Measurements from ENCODE around the gene ZNF286A.
A peak's percentile ranks its signal among the peaks of the same experiment; 100 is the strongest.
"Not testable (repeated sequence)": the region's sequence is repeated elsewhere in the genome, so short reads cannot be mapped to it uniquely, and the experiment has no call there.

ZNF286A gene

GRCh38 chr17:15698967-15699366 is 585 bp upstream of the ZNF286A start:
- peak overlapping the region; percentile 75 for H3K4me3 ChIP-seq (ENCODE audit: low read depth, low read length)
- H3K36me3 ChIP-seq (ENCODE audit: control insufficient read depth, insufficient read depth, low read length), result peaks cover 19% of the 10 kb centered on the region
- H3K27ac ChIP-seq (ENCODE audit: low read depth, low read length); H3K27me3 ChIP-seq (ENCODE audit: control insufficient read depth, insufficient read depth, low read length); H3K9me3 ChIP-seq (ENCODE audit: control insufficient read depth, insufficient read depth, low read length); H3K4me1 ChIP-seq (ENCODE audit: control insufficient read depth, insufficient read depth, low read length): not testable (repeated sequence)
- peak overlapping the region; percentile 35; the same call in 1 of the 2 replicates for H3K9ac ChIP-seq (ENCODE audit: low read depth, low read length)

- H3K27ac ChIP-seq (ENCODE audit: low read depth, low read length), result not testable (repeated sequence)
Observed at GRCh38 chr17:15699937-15700336, 385 bp downstream of the ZNF286A start.

DNA sequence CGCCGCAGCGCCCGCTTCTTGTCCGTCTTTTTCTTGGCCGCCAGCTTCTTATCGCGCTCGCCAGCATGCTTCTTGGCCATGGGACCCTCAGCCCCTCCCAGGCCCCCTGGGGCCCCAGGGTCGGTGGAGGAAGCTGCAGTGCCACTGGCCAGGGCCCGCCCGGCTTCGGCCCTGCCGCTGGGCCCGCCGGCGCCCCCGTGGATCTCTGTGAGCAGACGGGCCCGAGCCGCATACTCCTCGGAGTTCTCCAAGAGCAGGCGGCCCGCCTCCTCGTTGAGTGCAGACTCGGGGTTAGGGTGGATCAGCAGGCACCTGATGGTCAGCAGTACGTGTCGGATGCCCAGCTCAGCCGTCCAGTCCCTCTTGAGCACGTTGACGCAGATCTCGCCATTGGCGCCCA is 4.7 kb downstream of the ZNF286A start:
- not testable (repeated sequence) for H3K27me3 ChIP-seq (ENCODE audit: control insufficient read depth, insufficient read depth, low read length); H3K27ac ChIP-seq (ENCODE audit: low read depth, low read length); H3K4me3 ChIP-seq (ENCODE audit: low read depth, low read length); H3K4me1 ChIP-seq (ENCODE audit: control insufficient read depth, insufficient read depth, low read length); H3K9ac ChIP-seq (ENCODE audit: low read depth, low read length)
- peaks cover 60% of the 10 kb centered on the region for H3K36me3 ChIP-seq (ENCODE audit: control insufficient read depth, insufficient read depth, low read length)
- peaks cover 36% of the 10 kb centered on the region for H3K9me3 ChIP-seq (ENCODE audit: control insufficient read depth, insufficient read depth, low read length)

More at GRCh38 chr17:15699937-15700336, 385 bp downstream of the ZNF286A start:
- H3K36me3 ChIP-seq (ENCODE audit: control insufficient read depth, insufficient read depth, low read length), result peaks cover 21% of the 10 kb centered on the region
- peak overlapping the region; percentile 75 for H3K4me3 ChIP-seq (ENCODE audit: low read depth, low read length)
- not testable (repeated sequence) for H3K4me1 ChIP-seq (ENCODE audit: control insufficient read depth, insufficient read depth, low read length); H3K27me3 ChIP-seq (ENCODE audit: control insufficient read depth, insufficient read depth, low read length); H3K9me3 ChIP-seq (ENCODE audit: control insufficient read depth, insufficient read depth, low read length)
- H3K9ac ChIP-seq (ENCODE audit: low read depth, low read length), result peak overlapping the region; percentile 69

- not testable (repeated sequence) for H3K4me1 ChIP-seq (ENCODE audit: control insufficient read depth, insufficient read depth, low read length); H3K27me3 ChIP-seq (ENCODE audit: control insufficient read depth, insufficient read depth, low read length); H3K4me3 ChIP-seq (ENCODE audit: low read depth, low read length); H3K9ac ChIP-seq (ENCODE audit: low read depth, low read length); H3K27ac ChIP-seq (ENCODE audit: low read depth, low read length)
- peaks cover 36% of the 10 kb centered on the region for H3K9me3 ChIP-seq (ENCODE audit: control insufficient read depth, insufficient read depth, low read length)
- H3K36me3 ChIP-seq (ENCODE audit: control insufficient read depth, insufficient read depth, low read length), result peaks cover 60% of the 10 kb centered on the region
Observed at GRCh38 chr17:15704813-15705212, 5.3 kb downstream of the ZNF286A start.

DNA sequence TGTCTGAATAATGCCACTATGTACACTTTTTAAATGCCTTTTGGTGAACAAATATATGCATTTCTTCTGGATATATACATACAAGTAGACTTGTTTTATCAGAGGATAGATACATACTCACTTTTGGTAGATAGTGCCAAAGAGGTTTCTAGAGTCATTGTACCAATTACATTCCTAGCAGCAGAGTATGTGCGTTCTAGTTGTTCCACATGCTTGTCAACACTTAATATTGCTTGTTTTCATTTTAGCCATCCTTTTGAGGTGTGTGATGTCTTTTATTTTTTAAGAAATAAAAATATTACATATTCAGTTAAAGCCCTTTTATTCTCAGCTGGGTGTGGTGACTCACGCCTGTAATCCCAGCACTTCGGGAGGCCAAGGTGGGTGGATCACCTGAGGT is 9.3 kb downstream of the ZNF286A start:
- Histone ChIP-seq H3K36me3 (ENCODE audit: control insufficient read depth, insufficient read depth, low read length) (peaks cover 69% of the 10 kb centered on the region), H3K9me3 (ENCODE audit: control insufficient read depth, insufficient read depth, low read length) (peaks cover 56% of the 10 kb centered on the region)
- H3K9ac ChIP-seq (ENCODE audit: low read depth, low read length); H3K27me3 ChIP-seq (ENCODE audit: control insufficient read depth, insufficient read depth, low read length); H3K4me3 ChIP-seq (ENCODE audit: low read depth, low read length); H3K4me1 ChIP-seq (ENCODE audit: control insufficient read depth, insufficient read depth, low read length); H3K27ac ChIP-seq (ENCODE audit: low read depth, low read length): not testable (repeated sequence)

DNA sequence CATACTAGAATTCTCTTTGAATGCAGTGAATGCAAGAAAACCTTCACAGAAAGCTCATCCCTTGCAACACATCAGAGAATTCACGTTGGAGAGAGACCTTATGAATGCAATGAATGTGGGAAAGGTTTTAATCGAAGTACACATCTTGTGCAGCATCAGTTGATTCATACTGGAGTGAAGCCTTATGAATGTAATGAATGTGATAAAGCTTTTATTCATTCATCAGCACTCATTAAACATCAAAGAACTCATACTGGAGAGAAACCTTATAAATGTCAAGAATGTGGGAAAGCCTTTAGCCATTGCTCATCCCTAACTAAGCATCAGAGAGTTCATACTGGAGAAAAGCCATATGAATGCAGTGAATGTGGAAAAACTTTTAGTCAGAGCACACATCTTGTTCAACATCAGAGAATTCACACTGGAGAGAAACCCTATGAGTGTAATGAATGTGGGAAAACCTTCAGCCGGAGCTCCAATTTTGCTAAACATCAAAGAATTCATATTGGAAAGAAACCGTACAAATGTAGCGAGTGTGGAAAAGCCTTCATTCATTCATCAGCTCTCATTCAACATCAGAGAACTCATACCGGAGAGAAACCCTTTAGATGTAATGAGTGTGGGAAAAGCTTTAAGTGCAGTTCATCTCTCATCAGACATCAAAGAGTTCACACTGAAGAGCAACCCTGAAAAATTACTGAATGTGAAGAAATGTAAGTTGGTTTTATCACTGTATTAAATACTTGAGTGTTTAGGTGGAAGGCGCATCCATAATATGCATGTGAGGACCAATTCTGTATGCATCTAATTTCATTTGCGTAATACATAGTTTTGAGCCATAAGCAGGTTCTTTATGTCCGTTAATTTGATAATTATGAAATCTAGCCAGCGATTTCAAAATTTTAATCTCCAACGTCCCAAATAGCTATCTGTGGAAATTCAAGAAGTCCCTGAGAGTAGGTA is 17.3 kb downstream of the ZNF286A start:
- H3K27me3 ChIP-seq (ENCODE audit: control insufficient read depth, insufficient read depth, low read length); H3K4me3 ChIP-seq (ENCODE audit: low read depth, low read length); H3K9ac ChIP-seq (ENCODE audit: low read depth, low read length); H3K27ac ChIP-seq (ENCODE audit: low read depth, low read length); H3K4me1 ChIP-seq (ENCODE audit: control insufficient read depth, insufficient read depth, low read length): not testable (repeated sequence)
- H3K36me3 ChIP-seq (ENCODE audit: control insufficient read depth, insufficient read depth, low read length), result peaks cover 49% of the 10 kb centered on the region
- H3K9me3 ChIP-seq (ENCODE audit: control insufficient read depth, insufficient read depth, low read length), result peaks cover 44% of the 10 kb centered on the region

- not testable (repeated sequence) for H3K4me3 ChIP-seq (ENCODE audit: low read depth, low read length); H3K27ac ChIP-seq (ENCODE audit: low read depth, low read length); H3K4me1 ChIP-seq (ENCODE audit: control insufficient read depth, insufficient read depth, low read length); H3K9ac ChIP-seq (ENCODE audit: low read depth, low read length); H3K36me3 ChIP-seq (ENCODE audit: control insufficient read depth, insufficient read depth, low read length); H3K27me3 ChIP-seq (ENCODE audit: control insufficient read depth, insufficient read depth, low read length); H3K9me3 ChIP-seq (ENCODE audit: control insufficient read depth, insufficient read depth, low read length)
Observed at GRCh38 chr17:15730535-15730934, 31.0 kb downstream of the ZNF286A start.

DNA sequence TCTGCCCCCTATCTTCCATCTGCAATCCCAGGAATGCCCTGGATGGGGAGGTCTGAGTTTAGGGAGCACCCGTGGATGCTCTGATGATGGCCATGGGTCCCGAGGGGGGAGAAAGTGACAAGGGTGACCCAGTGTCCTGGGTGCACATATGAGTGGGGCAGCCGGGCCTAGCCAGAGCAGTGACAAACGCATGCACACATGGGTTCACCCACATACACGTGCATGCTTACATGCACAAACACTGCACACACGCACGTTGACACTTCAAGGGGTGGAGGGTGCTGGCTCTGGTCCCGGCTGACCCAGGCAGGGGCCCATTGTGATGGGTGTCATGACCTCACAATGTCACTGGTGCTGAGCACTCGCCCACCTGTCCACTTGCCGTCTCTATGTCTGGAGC is 32.3 kb downstream of the ZNF286A start, which contains the start of gene TBC1D26:
Gene TBC1D26 (plus strand): TSS at position 384 of the 400 bp plus-strand sequence. CDS start 3,066 bp downstream, outside the sequence.
- not testable (repeated sequence) for H3K27me3 ChIP-seq (ENCODE audit: control insufficient read depth, insufficient read depth, low read length); H3K36me3 ChIP-seq (ENCODE audit: control insufficient read depth, insufficient read depth, low read length); H3K9me3 ChIP-seq (ENCODE audit: control insufficient read depth, insufficient read depth, low read length); H3K4me3 ChIP-seq (ENCODE audit: low read depth, low read length); H3K4me1 ChIP-seq (ENCODE audit: control insufficient read depth, insufficient read depth, low read length); H3K27ac ChIP-seq (ENCODE audit: low read depth, low read length); H3K9ac ChIP-seq (ENCODE audit: low read depth, low read length)

DNA sequence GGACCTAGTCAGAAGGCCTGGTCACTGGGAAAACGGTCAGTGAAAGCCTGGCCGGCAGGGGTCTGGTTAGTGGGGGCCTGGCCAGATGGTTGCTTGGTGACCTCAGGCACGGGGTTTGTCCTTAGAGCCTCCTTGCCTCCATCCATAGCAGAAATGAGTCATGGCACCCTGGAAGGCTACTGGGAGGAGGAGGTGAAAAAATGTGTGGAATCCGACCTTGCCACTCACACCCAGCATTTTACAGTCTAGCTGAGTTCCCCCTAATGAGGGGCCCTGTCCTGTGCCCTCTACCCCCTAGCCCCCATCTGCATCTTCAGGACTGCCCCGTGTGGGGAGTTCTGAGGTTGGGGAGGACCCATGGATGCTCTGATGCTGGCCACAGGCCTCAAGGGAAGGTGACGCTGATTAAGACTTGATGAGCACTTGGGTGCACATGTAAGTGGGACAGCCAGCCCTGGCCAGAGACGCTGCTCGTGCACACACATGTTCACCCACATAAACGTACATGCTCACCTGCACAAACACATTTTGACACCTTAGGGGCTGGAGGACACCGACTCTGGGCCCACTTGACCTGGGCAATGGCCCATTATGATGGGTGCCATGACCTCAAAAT is 33.7 kb downstream of the ZNF286A start:
- not testable (repeated sequence) for H3K4me1 ChIP-seq (ENCODE audit: control insufficient read depth, insufficient read depth, low read length); H3K9me3 ChIP-seq (ENCODE audit: control insufficient read depth, insufficient read depth, low read length); H3K27ac ChIP-seq (ENCODE audit: low read depth, low read length); H3K4me3 ChIP-seq (ENCODE audit: low read depth, low read length); H3K36me3 ChIP-seq (ENCODE audit: control insufficient read depth, insufficient read depth, low read length); H3K9ac ChIP-seq (ENCODE audit: low read depth, low read length); H3K27me3 ChIP-seq (ENCODE audit: control insufficient read depth, insufficient read depth, low read length)

GRCh38 chr17:15736578-15736977 is 37.0 kb downstream of the ZNF286A start:
- H3K27ac ChIP-seq (ENCODE audit: low read depth, low read length); H3K27me3 ChIP-seq (ENCODE audit: control insufficient read depth, insufficient read depth, low read length); H3K9ac ChIP-seq (ENCODE audit: low read depth, low read length); H3K36me3 ChIP-seq (ENCODE audit: control insufficient read depth, insufficient read depth, low read length); H3K9me3 ChIP-seq (ENCODE audit: control insufficient read depth, insufficient read depth, low read length); H3K4me1 ChIP-seq (ENCODE audit: control insufficient read depth, insufficient read depth, low read length); H3K4me3 ChIP-seq (ENCODE audit: low read depth, low read length): not testable (repeated sequence)

GRCh38 chr17:15738066-15738465 is 38.5 kb downstream of the ZNF286A start:
- no peak overlapping the region for H3K9ac ChIP-seq (ENCODE audit: low read depth, low read length)
- no peak overlapping the region for H3K27ac ChIP-seq (ENCODE audit: low read depth, low read length)
- no peaks in the 10 kb centered on the region for H3K36me3 ChIP-seq (ENCODE audit: control insufficient read depth, insufficient read depth, low read length)
- no peaks in the 10 kb centered on the region for H3K9me3 ChIP-seq (ENCODE audit: control insufficient read depth, insufficient read depth, low read length)
- H3K4me3 ChIP-seq (ENCODE audit: low read depth, low read length), result no peak overlapping the region
- H3K27me3 ChIP-seq (ENCODE audit: control insufficient read depth, insufficient read depth, low read length), result no peaks in the 10 kb centered on the region
- no peaks in the 10 kb centered on the region for H3K4me1 ChIP-seq (ENCODE audit: control insufficient read depth, insufficient read depth, low read length)
